Liver (tissue), 9 donors: Measurements from ENCODE around the gene CARD9. TPM values are rescaled to one million over a fixed set of nuclear protein-coding genes. Genes with fewer than 3 reads are reported as not detected.

Experiments used
- DNase-seq: peaks from one replicate; pipeline ENCODE4 v3.0.0-alpha.2; 2017; ENCODE audit warnings: low spot score
- H3K27ac ChIP-seq, 2 donors: one replicate each; pipeline ENCODE4 v1.7.0; 2013; ENCODE audit warnings: inconsistent platforms in 2 of 2, low read length in 2 of 2, control low read depth in 1 of 2, low read depth in 1 of 2, mild to moderate bottlenecking in 1 of 2
- H3K27me3 ChIP-seq, 4 donors: one replicate each; pipeline versions ENCODE4 v1.6.1 to v1.7.0; 2013; ENCODE audit warnings: low read length in 3 of 4, inconsistent platforms in 1 of 4, mild to moderate bottlenecking in 1 of 4, moderate library complexity in 1 of 4; ENCODE audit not compliant: control insufficient read depth in 4 of 4, insufficient read depth in 4 of 4
- H3K36me3 ChIP-seq, 4 donors: one replicate each; pipeline versions ENCODE4 v1.6.1 to v1.7.0; 2013; ENCODE audit warnings: low read length in 3 of 4, mild to moderate bottlenecking in 3 of 4, low read depth in 1 of 4, moderate library complexity in 1 of 4; ENCODE audit not compliant: control insufficient read depth in 4 of 4, insufficient read depth in 3 of 4
- H3K4me1 ChIP-seq, 4 donors: one replicate each; pipeline versions ENCODE4 v1.6.1 to v1.7.0; 2013; ENCODE audit warnings: low read length in 3 of 4, mild to moderate bottlenecking in 3 of 4, moderate library complexity in 1 of 4; ENCODE audit not compliant: control insufficient read depth in 4 of 4, insufficient read depth in 4 of 4
- H3K4me3 ChIP-seq, 3 donors: one replicate each; pipeline versions ENCODE4 v1.6.1 to v1.7.0; 2013; ENCODE audit warnings: low read length in 3 of 3, control low read depth in 1 of 3, low read depth in 1 of 3, mild to moderate bottlenecking in 1 of 3
- H3K9ac ChIP-seq, 2 donors: one replicate each; pipeline ENCODE4 v1.7.0; 2013; ENCODE audit warnings: low read length in 2 of 2, mild to moderate bottlenecking in 2 of 2, moderate library complexity in 2 of 2, control low read depth in 1 of 2, low read depth in 1 of 2
- H3K9me3 ChIP-seq, 4 donors: one replicate each; pipeline versions ENCODE4 v1.6.1 to v1.7.0; 2013; ENCODE audit warnings: low read length in 3 of 4; ENCODE audit not compliant: control insufficient read depth in 4 of 4
- EGR1 ChIP-seq, 2 donors: IDR thresholded peaks; 2 replicates each; pipeline ENCODE4 v1.6.1; 2016 to 2018; ENCODE audit warnings: antibody characterized with exemption in 2 of 2, low read depth in 2 of 2
- FOXA1 ChIP-seq: IDR thresholded peaks from 2 replicates; pipeline ENCODE4 v1.6.1; 2016; ENCODE audit warnings: antibody characterized with exemption
- FOXA2 ChIP-seq: IDR thresholded peaks from 2 replicates; pipeline ENCODE4 v1.6.1; 2016; ENCODE audit warnings: antibody characterized with exemption
- GABPA ChIP-seq, 2 donors: IDR thresholded peaks in 1 of 2; conservative IDR thresholded peaks in 1 of 2; 2 replicates each; pipeline ENCODE4 v1.6.1; 2016; ENCODE audit warnings: antibody characterized with exemption in 2 of 2, mild to moderate bottlenecking in 1 of 2, moderate library complexity in 1 of 2
- HNF4A ChIP-seq, 2 donors: conservative IDR thresholded peaks; 2 replicates each; pipeline ENCODE4 v1.6.1; 2016; ENCODE audit warnings: antibody characterized with exemption in 2 of 2, mild to moderate bottlenecking in 2 of 2
- HNF4G ChIP-seq: IDR thresholded peaks from 2 replicates; pipeline ENCODE4 v1.6.1; 2016; ENCODE audit warnings: antibody characterized with exemption
- JUND ChIP-seq, 2 donors: IDR thresholded peaks; 2 replicates each; pipeline ENCODE4 v1.6.1; 2016; ENCODE audit warnings: antibody characterized with exemption in 2 of 2
- NR2F2 ChIP-seq: IDR thresholded peaks from 2 replicates; pipeline ENCODE4 v1.6.1; 2016; ENCODE audit warnings: antibody characterized with exemption
- RAD21 ChIP-seq, 2 donors: IDR thresholded peaks; 2 replicates each; pipeline ENCODE4 v1.6.1; 2016; ENCODE audit warnings: antibody characterized with exemption in 2 of 2, mild to moderate bottlenecking in 2 of 2
- RXRA ChIP-seq, 2 donors: IDR thresholded peaks; 2 replicates each; pipeline ENCODE4 v1.6.1; 2017 to 2018; ENCODE audit warnings: antibody characterized with exemption in 2 of 2, mild to moderate bottlenecking in 1 of 2
- SP1 ChIP-seq: IDR thresholded peaks from 2 replicates; pipeline ENCODE4 v1.6.1; 2018; ENCODE audit warnings: antibody characterized with exemption, mild to moderate bottlenecking
- TAF1 ChIP-seq: conservative IDR thresholded peaks from 2 replicates; pipeline ENCODE4 v1.6.1; 2016; ENCODE audit warnings: antibody characterized with exemption, mild to moderate bottlenecking
- YY1 ChIP-seq: IDR thresholded peaks from 2 replicates; pipeline ENCODE4 v1.6.1; 2016; ENCODE audit warnings: antibody characterized with exemption, mild to moderate bottlenecking
- WGBS: extraction: QIAGEN DNeasy Blood & Tissue Kit; methylation state at CpG from one replicate; pipeline ENCODE4 v1.1.7; 2013; 5-methylcytosine and 5-hydroxymethylcytosine counted together
- polyA plus RNA-seq, 2 donors: library from polyadenylated mRNA; stranded (reverse) in 1 of 2; unstranded in 1 of 2; fragments of 200-250 nt in 1 of 2; fragments of >200 nt in 1 of 2; fragmentation: Nextera tagmentation in 1 of 2; extraction: Ambion mirVana in 1 of 2; gene quantifications; one replicate each; pipeline versions ENCODE4 v1.2.1 to v1.2.3, GENCODE V29; 2013 to 2015
- total RNA-seq, 2 donors: library from RNA; depleted of rRNA; stranded (reverse); fragments of >200 nt; gene quantifications; one replicate each; pipeline ENCODE4 v1.2.3, GENCODE V29; 2014
- TF ChIP-seq, protein P1 (sequence below): IDR thresholded peaks from 2 replicates; pipeline ENCODE4 v1.6.1; 2016; ENCODE audit warnings: antibody characterized with exemption, mild to moderate bottlenecking
- TF ChIP-seq, protein P2 (sequence below): fragments of 150-350 bp; IDR thresholded peaks from 2 replicates; pipeline ENCODE4 v1.5.1; 2017; ENCODE audit warnings: improper control_type of control experiment, low read depth, low read length; ENCODE audit not compliant: missing input control
- TF ChIP-seq, protein P3 (sequence below): IDR thresholded peaks from 2 replicates; pipeline ENCODE4 v1.6.1; 2016; ENCODE audit warnings: antibody characterized with exemption
- TF ChIP-seq, protein P4 (sequence below): IDR thresholded peaks from 2 replicates; pipeline ENCODE4 v1.6.1; 2016; ENCODE audit warnings: antibody characterized with exemption
- TF ChIP-seq, protein P5 (sequence below): IDR thresholded peaks from 2 replicates; pipeline ENCODE4 v1.6.1; 2016; ENCODE audit warnings: antibody characterized with exemption
- donor health status: healthy.
- donor health status: healthy.
- donor health status: healthy.
- donor health status: healthy.
- donor health status: healthy.

The CARD9 gene
- total and polyA plus RNA-seq, 4 donors, result 0.25 to 5.3 (median 2.2) TPM

DNA sequence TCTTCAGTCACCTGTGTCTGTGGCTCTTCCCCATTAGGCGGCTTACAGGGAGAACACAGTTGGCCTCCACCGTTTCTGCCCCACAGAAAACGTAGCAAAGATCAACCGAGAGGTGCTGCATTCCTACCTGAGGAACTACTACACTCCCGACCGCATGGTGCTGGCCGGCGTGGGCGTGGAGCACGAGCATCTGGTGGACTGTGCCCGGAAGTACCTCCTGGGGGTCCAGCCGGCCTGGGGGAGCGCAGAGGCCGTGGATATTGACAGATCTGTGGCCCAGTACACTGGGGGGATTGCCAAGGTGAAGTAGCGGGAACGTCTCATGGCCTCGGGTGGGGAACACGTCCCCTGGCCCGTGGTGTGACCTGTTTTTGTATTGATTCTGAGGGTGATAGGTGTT is 43.4 kb upstream of the CARD9 start:
- WGBS, result 94% methylated on average over 19 of the region's 19 CpGs
- DNase-seq, result no peak
- Histone ChIP-seq H3K4me3 (no peak overlapping the region), H3K4me1 (peaks cover 2 to 14% (median 9%) of the 10 kb centered on the region in 4 donors), H3K36me3 (peaks cover 21 to 76% (median 41%) of the 10 kb centered on the region in 4 donors), H3K27ac (no peak overlapping the region), H3K9ac (no peak overlapping the region), H3K9me3 (no peaks in the 10 kb centered on the region), H3K27me3 (no peaks in the 10 kb centered on the region)
- TF ChIP-seq EGR1 (IDR thresholded peaks at IDR 0.05; ENCODE audit: low read depth in 2 of 2), result no peak
- TF ChIP-seq GABPA (IDR thresholded peaks at IDR 0.05 in 1 of 2, conservative IDR thresholded peaks at IDR 0.05 in 1 of 2), result no peak
- no peak for TF ChIP-seq FOXA1
- TF ChIP-seq, protein P1, sequence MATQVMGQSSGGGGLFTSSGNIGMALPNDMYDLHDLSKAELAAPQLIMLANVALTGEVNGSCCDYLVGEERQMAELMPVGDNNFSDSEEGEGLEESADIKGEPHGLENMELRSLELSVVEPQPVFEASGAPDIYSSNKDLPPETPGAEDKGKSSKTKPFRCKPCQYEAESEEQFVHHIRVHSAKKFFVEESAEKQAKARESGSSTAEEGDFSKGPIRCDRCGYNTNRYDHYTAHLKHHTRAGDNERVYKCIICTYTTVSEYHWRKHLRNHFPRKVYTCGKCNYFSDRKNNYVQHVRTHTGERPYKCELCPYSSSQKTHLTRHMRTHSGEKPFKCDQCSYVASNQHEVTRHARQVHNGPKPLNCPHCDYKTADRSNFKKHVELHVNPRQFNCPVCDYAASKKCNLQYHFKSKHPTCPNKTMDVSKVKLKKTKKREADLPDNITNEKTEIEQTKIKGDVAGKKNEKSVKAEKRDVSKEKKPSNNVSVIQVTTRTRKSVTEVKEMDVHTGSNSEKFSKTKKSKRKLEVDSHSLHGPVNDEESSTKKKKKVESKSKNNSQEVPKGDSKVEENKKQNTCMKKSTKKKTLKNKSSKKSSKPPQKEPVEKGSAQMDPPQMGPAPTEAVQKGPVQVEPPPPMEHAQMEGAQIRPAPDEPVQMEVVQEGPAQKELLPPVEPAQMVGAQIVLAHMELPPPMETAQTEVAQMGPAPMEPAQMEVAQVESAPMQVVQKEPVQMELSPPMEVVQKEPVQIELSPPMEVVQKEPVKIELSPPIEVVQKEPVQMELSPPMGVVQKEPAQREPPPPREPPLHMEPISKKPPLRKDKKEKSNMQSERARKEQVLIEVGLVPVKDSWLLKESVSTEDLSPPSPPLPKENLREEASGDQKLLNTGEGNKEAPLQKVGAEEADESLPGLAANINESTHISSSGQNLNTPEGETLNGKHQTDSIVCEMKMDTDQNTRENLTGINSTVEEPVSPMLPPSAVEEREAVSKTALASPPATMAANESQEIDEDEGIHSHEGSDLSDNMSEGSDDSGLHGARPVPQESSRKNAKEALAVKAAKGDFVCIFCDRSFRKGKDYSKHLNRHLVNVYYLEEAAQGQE, result no peak
- no peak for TF ChIP-seq TAF1
- no peak for TF ChIP-seq RAD21 (IDR thresholded peaks at IDR 0.05)
- TF ChIP-seq, protein P2, sequence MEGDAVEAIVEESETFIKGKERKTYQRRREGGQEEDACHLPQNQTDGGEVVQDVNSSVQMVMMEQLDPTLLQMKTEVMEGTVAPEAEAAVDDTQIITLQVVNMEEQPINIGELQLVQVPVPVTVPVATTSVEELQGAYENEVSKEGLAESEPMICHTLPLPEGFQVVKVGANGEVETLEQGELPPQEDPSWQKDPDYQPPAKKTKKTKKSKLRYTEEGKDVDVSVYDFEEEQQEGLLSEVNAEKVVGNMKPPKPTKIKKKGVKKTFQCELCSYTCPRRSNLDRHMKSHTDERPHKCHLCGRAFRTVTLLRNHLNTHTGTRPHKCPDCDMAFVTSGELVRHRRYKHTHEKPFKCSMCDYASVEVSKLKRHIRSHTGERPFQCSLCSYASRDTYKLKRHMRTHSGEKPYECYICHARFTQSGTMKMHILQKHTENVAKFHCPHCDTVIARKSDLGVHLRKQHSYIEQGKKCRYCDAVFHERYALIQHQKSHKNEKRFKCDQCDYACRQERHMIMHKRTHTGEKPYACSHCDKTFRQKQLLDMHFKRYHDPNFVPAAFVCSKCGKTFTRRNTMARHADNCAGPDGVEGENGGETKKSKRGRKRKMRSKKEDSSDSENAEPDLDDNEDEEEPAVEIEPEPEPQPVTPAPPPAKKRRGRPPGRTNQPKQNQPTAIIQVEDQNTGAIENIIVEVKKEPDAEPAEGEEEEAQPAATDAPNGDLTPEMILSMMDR, result no peak
- no peak for TF ChIP-seq FOXA2
- TF ChIP-seq, protein P3, sequence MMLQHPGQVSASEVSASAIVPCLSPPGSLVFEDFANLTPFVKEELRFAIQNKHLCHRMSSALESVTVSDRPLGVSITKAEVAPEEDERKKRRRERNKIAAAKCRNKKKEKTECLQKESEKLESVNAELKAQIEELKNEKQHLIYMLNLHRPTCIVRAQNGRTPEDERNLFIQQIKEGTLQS, result no peak
- no peak for TF ChIP-seq YY1
- no peak for TF ChIP-seq SP1
- no peak for TF ChIP-seq HNF4A (conservative IDR thresholded peaks at IDR 0.05)
- TF ChIP-seq, protein P4, sequence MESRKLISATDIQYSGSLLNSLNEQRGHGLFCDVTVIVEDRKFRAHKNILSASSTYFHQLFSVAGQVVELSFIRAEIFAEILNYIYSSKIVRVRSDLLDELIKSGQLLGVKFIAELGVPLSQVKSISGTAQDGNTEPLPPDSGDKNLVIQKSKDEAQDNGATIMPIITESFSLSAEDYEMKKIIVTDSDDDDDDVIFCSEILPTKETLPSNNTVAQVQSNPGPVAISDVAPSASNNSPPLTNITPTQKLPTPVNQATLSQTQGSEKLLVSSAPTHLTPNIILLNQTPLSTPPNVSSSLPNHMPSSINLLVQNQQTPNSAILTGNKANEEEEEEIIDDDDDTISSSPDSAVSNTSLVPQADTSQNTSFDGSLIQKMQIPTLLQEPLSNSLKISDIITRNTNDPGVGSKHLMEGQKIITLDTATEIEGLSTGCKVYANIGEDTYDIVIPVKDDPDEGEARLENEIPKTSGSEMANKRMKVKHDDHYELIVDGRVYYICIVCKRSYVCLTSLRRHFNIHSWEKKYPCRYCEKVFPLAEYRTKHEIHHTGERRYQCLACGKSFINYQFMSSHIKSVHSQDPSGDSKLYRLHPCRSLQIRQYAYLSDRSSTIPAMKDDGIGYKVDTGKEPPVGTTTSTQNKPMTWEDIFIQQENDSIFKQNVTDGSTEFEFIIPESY, result no peak
- no peak for TF ChIP-seq HNF4G
- TF ChIP-seq, protein P5, sequence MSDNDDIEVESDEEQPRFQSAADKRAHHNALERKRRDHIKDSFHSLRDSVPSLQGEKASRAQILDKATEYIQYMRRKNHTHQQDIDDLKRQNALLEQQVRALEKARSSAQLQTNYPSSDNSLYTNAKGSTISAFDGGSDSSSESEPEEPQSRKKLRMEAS, result no peak
- no peak for TF ChIP-seq NR2F2
- TF ChIP-seq RXRA (IDR thresholded peaks at IDR 0.05), result no peak
- TF ChIP-seq JUND (IDR thresholded peaks at IDR 0.05), result no peak
